Neuron (in vitro differentiated cells): Measurements from ENCODE around the gene CORO1C.

Experiments
- H2AFZ ChIP-seq: one replicate; pipeline ENCODE4 v1.6.1; 2013; ENCODE audit warnings: low read depth, mild to moderate bottlenecking, inconsistent platforms, low read length, moderate library complexity
- H3K27me3 ChIP-seq: one replicate; pipeline ENCODE4 v1.6.1; 2013; ENCODE audit warnings: low read length; ENCODE audit not compliant: insufficient read depth
- H3K36me3 ChIP-seq: one replicate; pipeline ENCODE4 v1.6.1; 2013; ENCODE audit warnings: low read length; ENCODE audit not compliant: insufficient read depth
- H3K4me1 ChIP-seq: one replicate; pipeline ENCODE4 v1.6.1; 2013; ENCODE audit warnings: low read length; ENCODE audit not compliant: insufficient read depth
- H3K4me3 ChIP-seq: 2 replicates; pipeline ENCODE4 v1.5.1; 2013; ENCODE audit warnings: mild to moderate bottlenecking, low read length, moderate library complexity
- H3K9me3 ChIP-seq: one replicate; pipeline ENCODE4 v1.6.1; 2013; ENCODE audit warnings: low read length

The CORO1C gene

DNA sequence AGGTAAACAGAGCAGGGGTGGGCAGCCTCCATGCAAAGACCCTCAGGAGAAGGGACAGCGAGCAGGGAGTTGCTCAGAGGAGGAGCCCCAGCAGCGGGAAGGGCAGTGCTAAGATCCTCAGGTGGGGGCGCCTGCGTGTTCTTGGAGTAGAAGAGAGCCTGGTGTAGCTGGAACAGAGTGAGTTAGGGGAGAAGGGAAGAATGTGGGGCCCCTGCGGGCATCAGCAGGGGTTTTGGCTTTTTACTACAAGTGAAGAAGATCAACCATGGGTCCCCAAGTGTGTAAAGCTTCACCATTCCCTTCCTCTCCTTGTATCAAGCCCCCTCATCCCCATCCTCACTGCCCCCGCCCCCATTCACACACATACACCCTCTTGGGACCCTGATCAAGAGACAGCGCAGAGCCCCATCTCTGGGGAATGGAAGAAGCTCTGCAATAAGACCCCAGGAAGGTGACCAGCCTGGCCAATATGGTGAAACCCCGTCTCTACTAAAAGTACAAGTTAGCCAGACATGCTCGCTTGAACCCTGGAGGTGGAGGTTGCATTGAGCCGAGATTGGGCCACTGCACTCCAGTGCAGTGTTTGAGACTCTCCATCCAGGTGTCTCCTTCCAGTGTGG, 123.2 kb downstream of the CORO1C start:
- no peaks in the 10 kb centered on the region for H3K36me3 ChIP-seq
- peaks cover 14% of the 10 kb centered on the region for H3K27me3 ChIP-seq
- H2AFZ ChIP-seq: no peak overlapping the region
- no peaks in the 10 kb centered on the region for H3K4me1 ChIP-seq
- H3K9me3 ChIP-seq: no peaks in the 10 kb centered on the region
- H3K4me3 ChIP-seq: no peak overlapping the region

GRCh38 chr12:108606492-108606891, 124.8 kb downstream of the CORO1C start:
- peaks cover 2% of the 10 kb centered on the region for H3K4me1 ChIP-seq

DNA sequence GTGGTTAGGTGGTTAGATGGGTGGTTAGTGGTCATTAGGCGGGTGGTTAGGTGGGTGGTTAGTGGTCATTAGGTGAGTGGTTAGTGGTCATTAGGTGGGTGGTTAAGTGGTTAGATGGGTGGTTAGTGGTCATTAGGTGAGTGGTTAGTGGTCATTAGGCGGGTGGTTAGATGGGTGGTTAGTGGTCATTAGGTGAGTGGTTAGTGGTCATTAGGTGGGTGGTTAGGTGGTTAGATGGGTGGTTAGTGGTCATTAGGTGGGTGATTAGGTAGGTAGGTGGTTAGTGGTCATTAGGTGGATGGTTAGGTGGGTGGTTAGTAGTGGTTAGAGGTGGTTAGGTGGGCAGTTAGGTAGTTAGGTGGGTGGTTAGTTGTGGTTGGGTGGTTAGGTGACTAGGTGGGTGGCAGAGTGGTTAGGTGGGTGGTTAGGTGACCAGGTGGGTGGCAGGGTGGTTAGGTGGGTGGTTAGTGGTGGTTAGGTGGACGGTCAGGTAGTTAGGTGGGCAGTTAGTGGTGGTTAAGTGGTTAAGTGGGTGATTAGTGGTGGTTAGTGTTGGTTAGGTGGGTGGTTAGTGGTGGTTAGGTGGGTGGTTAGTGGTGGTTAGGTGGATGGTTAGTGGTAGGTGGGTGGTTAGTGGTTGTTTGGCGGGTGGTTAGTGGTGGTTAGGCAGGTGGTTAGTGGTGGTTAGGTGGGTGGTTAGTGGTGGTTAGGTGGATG, 125.5 kb downstream of the CORO1C start:
- no peak overlapping the region for H3K4me3 ChIP-seq

More at GRCh38 chr12:108606492-108606891, 124.8 kb downstream of the CORO1C start:
- H2AFZ ChIP-seq: no peak overlapping the region
- no peaks in the 10 kb centered on the region for H3K36me3 ChIP-seq
- H3K4me3 ChIP-seq: no peak overlapping the region
- no peaks in the 10 kb centered on the region for H3K9me3 ChIP-seq
- peaks cover 14% of the 10 kb centered on the region for H3K27me3 ChIP-seq

GRCh38 chr12:108605000-108605689, 126.2 kb downstream of the CORO1C start:
- H3K36me3 ChIP-seq: no peaks in the 10 kb centered on the region
- peaks cover 6% of the 10 kb centered on the region for H3K27me3 ChIP-seq
- H2AFZ ChIP-seq: no peak overlapping the region
- H3K4me3 ChIP-seq: no peak overlapping the region
- H3K9me3 ChIP-seq: no peaks in the 10 kb centered on the region
- peaks cover 4% of the 10 kb centered on the region for H3K4me1 ChIP-seq

More for the DNA sequence above, 125.5 kb downstream of the CORO1C start:
- peaks cover 13% of the 10 kb centered on the region for H3K27me3 ChIP-seq
- H2AFZ ChIP-seq: no peak overlapping the region
- H3K36me3 ChIP-seq: no peaks in the 10 kb centered on the region
- no peaks in the 10 kb centered on the region for H3K9me3 ChIP-seq
- H3K4me1 ChIP-seq: peaks cover 4% of the 10 kb centered on the region

DNA sequence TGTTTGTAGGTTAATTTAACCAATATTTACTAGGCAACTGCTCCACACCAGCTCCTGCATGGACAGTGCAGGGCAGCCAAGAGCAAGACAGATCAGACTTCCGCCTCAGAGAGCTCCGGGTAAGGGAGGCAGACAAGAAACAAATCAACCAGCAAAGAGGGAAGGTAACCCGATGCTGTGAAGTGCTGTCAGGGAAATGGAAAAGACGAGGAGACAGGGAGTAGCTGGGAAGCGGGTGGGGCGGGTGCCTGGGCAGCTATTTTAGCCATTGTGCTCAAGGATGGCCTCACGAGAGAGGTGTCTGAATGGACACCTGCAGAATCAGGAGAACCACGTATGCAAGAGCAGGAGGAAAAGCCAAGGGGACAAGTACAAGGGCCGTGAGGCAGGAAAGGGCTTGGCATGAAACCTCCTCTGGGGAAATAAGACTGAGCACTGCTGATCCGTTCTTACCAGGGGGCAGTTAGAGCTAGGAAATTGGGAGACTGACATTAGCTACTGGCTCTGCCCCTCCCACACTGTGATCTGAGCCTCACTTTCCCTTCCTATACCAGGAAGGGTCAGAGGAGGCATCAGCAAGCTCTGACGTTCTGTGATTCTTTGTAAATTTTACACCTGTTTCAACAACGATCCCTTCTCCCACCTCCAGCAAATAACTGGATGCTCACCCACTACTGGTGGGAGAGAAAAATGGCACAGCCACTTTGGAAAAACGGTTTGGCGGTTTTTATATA, 126.9 kb downstream of the CORO1C start:
- no peaks in the 10 kb centered on the region for H3K36me3 ChIP-seq
- no peaks in the 10 kb centered on the region for H3K9me3 ChIP-seq
- no peak overlapping the region for H2AFZ ChIP-seq
- H3K4me1 ChIP-seq: peaks cover 4% of the 10 kb centered on the region
- no peaks in the 10 kb centered on the region for H3K27me3 ChIP-seq
- no peak overlapping the region for H3K4me3 ChIP-seq

DNA sequence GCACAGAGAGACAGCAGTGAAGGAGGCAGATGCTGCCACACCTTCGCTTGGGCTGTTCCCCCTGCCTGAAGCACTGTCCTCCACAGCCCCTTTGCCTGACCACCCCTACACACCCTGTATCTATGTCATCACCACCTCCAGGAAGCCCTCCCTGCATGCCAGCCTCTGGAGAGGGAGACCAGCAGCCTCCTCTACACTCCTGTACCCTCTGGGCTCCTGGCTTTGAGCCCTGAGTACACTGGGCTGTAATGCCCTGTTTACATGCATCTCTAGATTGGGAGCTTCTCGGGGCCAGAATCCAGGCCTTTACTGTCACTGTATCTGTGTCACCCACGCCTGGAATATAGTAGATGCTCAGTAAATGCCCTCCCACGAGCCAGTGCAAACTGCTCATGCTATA, 127.6 kb downstream of the CORO1C start:
- no peaks in the 10 kb centered on the region for H3K9me3 ChIP-seq
- no peaks in the 10 kb centered on the region for H3K27me3 ChIP-seq
- no peak overlapping the region for H3K4me3 ChIP-seq
- no peaks in the 10 kb centered on the region for H3K36me3 ChIP-seq
- H2AFZ ChIP-seq: no peak overlapping the region
- H3K4me1 ChIP-seq: peaks cover 4% of the 10 kb centered on the region

GRCh38 chr12:108602976-108603704, 128.2 kb downstream of the CORO1C start:
- no peak overlapping the region for H2AFZ ChIP-seq
- H3K27me3 ChIP-seq: no peaks in the 10 kb centered on the region
- H3K4me3 ChIP-seq: no peak overlapping the region

DNA sequence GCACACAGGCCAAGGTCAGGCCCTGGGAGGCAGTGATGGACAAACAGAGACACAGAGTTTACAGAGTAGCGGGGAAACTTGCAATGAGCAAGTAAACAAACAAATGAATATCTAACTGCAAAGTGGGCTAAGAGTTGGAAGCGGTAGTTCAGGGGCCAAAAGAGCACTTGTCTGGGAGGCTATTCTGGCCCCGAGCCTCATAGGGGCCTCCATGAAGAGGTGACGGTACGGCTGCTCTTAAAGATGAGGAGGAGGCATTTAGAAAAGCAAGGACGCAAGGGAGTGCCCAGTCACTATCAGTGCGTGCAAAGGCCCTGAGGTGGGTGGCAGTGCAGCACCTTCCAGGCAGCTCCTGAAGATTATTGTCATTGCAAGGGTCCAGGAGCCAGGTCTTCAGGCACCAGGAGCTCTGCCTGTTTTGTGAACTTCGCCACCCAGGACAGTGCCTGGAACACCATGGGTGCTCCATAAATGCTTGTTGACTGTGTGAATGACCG, 129.1 kb downstream of the CORO1C start:
- Histone ChIP-seq H2AFZ (no peak overlapping the region), H3K36me3 (no peaks in the 10 kb centered on the region), H3K4me1 (peaks cover 14% of the 10 kb centered on the region), H3K9me3 (no peaks in the 10 kb centered on the region), H3K4me3 (no peak overlapping the region), H3K27me3 (no peaks in the 10 kb centered on the region)

More at GRCh38 chr12:108602976-108603704, 128.2 kb downstream of the CORO1C start:
- H3K36me3 ChIP-seq: no peaks in the 10 kb centered on the region
- no peaks in the 10 kb centered on the region for H3K9me3 ChIP-seq
- H3K4me1 ChIP-seq: peaks cover 5% of the 10 kb centered on the region

DNA sequence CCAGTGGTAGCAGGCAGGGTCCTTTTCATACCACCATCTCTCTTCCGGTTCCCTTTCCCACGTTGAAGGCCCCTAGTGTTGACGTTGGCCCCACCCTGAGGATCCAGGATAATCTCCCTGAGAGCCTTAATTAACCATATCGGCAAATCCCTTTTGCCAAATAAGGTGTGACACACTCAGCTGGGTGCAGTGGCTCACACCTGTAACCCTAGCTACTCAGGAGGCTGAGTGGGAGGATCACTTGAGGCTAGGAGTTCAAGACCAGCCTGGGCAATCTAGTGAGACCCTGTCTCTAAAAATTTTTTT, 130.7 kb downstream of the CORO1C start:
- Histone ChIP-seq H3K4me3 (no peak overlapping the region), H3K4me1 (peaks cover 15% of the 10 kb centered on the region), H2AFZ (no peak overlapping the region), H3K9me3 (no peaks in the 10 kb centered on the region), H3K27me3 (no peaks in the 10 kb centered on the region), H3K36me3 (no peaks in the 10 kb centered on the region)

DNA sequence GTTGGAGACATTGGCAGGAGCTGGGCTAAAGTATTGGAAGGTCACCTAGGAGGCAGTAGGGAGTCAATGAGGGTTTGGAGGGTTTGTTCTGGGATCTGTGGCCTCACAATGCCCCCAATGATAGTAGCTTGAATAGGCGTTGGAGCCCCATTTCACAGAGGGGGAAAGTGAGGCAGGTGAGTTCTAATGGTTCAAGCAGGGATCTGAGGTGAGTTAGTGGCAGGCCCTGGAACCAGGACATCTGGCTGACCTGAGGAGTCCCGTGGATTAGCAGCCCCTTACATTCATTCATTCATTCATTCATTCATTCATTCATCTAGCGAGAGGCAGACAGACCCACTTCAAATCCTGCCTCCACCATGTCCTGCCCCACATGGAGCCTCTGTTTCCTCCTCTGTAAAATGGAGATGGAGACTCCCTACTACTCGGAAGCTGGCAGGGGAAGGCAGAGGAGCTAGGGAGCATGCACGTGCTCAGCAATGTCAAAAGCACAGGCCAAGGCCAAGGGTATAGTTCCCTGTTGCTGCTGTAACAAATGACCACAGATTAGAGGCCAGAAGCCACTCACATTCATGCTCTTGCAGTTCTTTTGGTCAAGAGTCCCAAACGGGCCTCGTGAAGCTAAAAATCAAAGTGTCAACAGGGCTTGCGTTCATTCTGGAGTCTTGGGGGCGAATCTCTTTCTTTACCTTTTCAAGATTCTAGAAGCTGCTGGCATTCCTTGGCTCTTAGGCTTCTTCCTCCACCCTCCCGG, 131.2 kb downstream of the CORO1C start:
- Histone ChIP-seq H3K4me1 (peaks cover 15% of the 10 kb centered on the region), H3K9me3 (no peaks in the 10 kb centered on the region), H3K36me3 (no peaks in the 10 kb centered on the region), H3K4me3 (no peak overlapping the region), H3K27me3 (no peaks in the 10 kb centered on the region), H2AFZ (no peak overlapping the region)

GRCh38 chr12:108599541-108599940, 131.8 kb downstream of the CORO1C start:
- Histone ChIP-seq H3K4me1 (peaks cover 15% of the 10 kb centered on the region), H3K27me3 (no peaks in the 10 kb centered on the region), H2AFZ (no peak overlapping the region), H3K36me3 (no peaks in the 10 kb centered on the region), H3K4me3 (no peak overlapping the region), H3K9me3 (no peaks in the 10 kb centered on the region)
